AG04450 (cell line): ENCODE results near the gene TJAP1. TPM values are rescaled to one million over a fixed set of nuclear protein-coding genes. Genes with fewer than 3 reads are reported as not detected.

ENCODE experiments used
- CTCF ChIA-PET: fragments of 300-600, 350-600 bp; formaldehyde crosslinking; extraction: SDS; loops from one replicate; lab custom pipeline; 2022; ENCODE audit warnings: antibody characterized with exemption, inconsistent platforms; lab: Charles Lee
- POLR2A ChIA-PET: fragments of 350-600 bp; formaldehyde crosslinking; extraction: SDS; loops from one replicate; lab custom pipeline; 2021; ENCODE audit warnings: antibody characterized with exemption, inconsistent platforms; lab: Yijun Ruan, JAX
- DNase-seq: peaks from one replicate; pipeline ENCODE4 v3.0.0-alpha.2; 2011; ENCODE audit warnings: low read depth, low spot score
- H3K27ac ChIP-seq: one replicate; pipeline ENCODE4 v1.5.1; 2012; ENCODE audit warnings: low read depth, low read length, control low read depth
- H3K27me3 ChIP-seq: one replicate; pipeline ENCODE4 v1.6.0; 2012; ENCODE audit warnings: low read length; ENCODE audit not compliant: control insufficient read depth, insufficient read depth
- H3K4me3 ChIP-seq: 2 replicates; pipeline ENCODE4 v1.5.1; 2011; ENCODE audit warnings: mild to moderate bottlenecking, low read depth, low read length, control low read depth
- H3K9me3 ChIP-seq: 2 replicates; pipeline ENCODE4 v1.5.1; 2012; ENCODE audit warnings: low read length; ENCODE audit not compliant: control insufficient read depth, insufficient read depth
- CTCF ChIP-seq: IDR thresholded peaks from 2 replicates; pipeline ENCODE4 v1.5.1; 2011; ENCODE audit warnings: low read depth, low read length, control low read depth, inconsistent platforms
- polyA plus RNA-seq: library from polyadenylated mRNA; depleted of rRNA; stranded (reverse); fragments of >200 nt; gene quantifications from 2 replicates; pipeline ENCODE4 v1.2.3, GENCODE V29; 2011

Gene TJAP1
- polyA plus RNA-seq, 1 experiment, result 20.4 TPM

GRCh38 chr6:43515808-43516207, 38.4 kb downstream of the TJAP1 start:
- POLR2A ChIA-PET, result no interaction called here
- CTCF ChIA-PET, result no interaction called here
- peak overlapping the region; percentile 92 for H3K4me3 ChIP-seq
- H3K27ac ChIP-seq, result no peak overlapping the region
- no peak for TF ChIP-seq CTCF
- no peak for DNase-seq
- H3K9me3 ChIP-seq, result peaks cover 2% of the 10 kb centered on the region; the same call in 1 of the 2 replicates
- no peaks in the 10 kb centered on the region for H3K27me3 ChIP-seq

- DNase-seq, result no peak
These were observed 39.0 kb downstream of the TJAP1 start for GRCh38 chr6:43516367-43516696.

GRCh38 chr6:43516697-43517504, 39.5 kb downstream of the TJAP1 start, which contains the start of the genes POLR1C and YIPF3:
POLR1C (plus strand) TSS chr6:43517089; CDS start chr6:43517110, 21 bp downstream.
YIPF3 (minus strand) TSS chr6:43516926; CDS start chr6:43516807, 119 bp downstream.
- no peak for TF ChIP-seq CTCF
- Histone ChIP-seq H3K27ac (peak within 1 kb of the TSS; percentile 87), H3K27me3 (no peaks in the 10 kb centered on the region), H3K4me3 (peak within 1 kb of the TSS; percentile 98), H3K9me3 (peaks cover 2% of the 10 kb centered on the region; the same call in 1 of the 2 replicates)
- POLR2A ChIA-PET, result interaction anchor here (0.5 to 1.4 kb wide), 6 partner anchors 9 to 147 kb away, joined by 3 to 7 read pairs (median 4); partner anchors contain the start of genes GTPBP2, XPO5 and ZNF318
- DNase-seq, result peak; percentile 97
- CTCF ChIA-PET, result no interaction called here

More at GRCh38 chr6:43516367-43516696, 39.0 kb downstream of the TJAP1 start:
- TF ChIP-seq CTCF, result no peak
- no peaks in the 10 kb centered on the region for H3K27me3 ChIP-seq
- peak overlapping the region; percentile 87 for H3K27ac ChIP-seq
- H3K4me3 ChIP-seq, result peak overlapping the region; percentile 92
- H3K9me3 ChIP-seq, result peaks cover 2% of the 10 kb centered on the region; the same call in 1 of the 2 replicates
- CTCF ChIA-PET, result no interaction called here
- POLR2A ChIA-PET, result interaction anchor here (0.8 to 1.4 kb wide), 4 partner anchors 9 to 147 kb away, joined by 3 to 7 read pairs (median 4); partner anchors contain the start of genes GTPBP2 and ZNF318

GRCh38 chr6:43517505-43518357, 40.4 kb downstream of the TJAP1 start:
- DNase-seq, result no peak
- no peak for TF ChIP-seq CTCF
- ChIA-PET CTCF (no interaction called here), POLR2A (interaction anchor here (0.7 to 1.4 kb wide), 2 partner anchors 58 to 112 kb away, joined by 3 to 7 read pairs; partner anchors contain the start of genes GTPBP2 and XPO5)
- Histone ChIP-seq H3K9me3 (peaks cover 2% of the 10 kb centered on the region; the same call in 1 of the 2 replicates), H3K27ac (no peak overlapping the region), H3K4me3 (peak overlapping the region; percentile 98), H3K27me3 (no peaks in the 10 kb centered on the region)
